Measurements from ENCODE around the gene HOXD11. TPM values are rescaled to one million over a fixed set of nuclear protein-coding genes. Genes with fewer than 3 reads are reported as not detected.

Gene HOXD11
- total and polyA plus RNA-seq, 2 experiments from 2014 or later, result 28.4 to 30.0 TPM

DNA sequence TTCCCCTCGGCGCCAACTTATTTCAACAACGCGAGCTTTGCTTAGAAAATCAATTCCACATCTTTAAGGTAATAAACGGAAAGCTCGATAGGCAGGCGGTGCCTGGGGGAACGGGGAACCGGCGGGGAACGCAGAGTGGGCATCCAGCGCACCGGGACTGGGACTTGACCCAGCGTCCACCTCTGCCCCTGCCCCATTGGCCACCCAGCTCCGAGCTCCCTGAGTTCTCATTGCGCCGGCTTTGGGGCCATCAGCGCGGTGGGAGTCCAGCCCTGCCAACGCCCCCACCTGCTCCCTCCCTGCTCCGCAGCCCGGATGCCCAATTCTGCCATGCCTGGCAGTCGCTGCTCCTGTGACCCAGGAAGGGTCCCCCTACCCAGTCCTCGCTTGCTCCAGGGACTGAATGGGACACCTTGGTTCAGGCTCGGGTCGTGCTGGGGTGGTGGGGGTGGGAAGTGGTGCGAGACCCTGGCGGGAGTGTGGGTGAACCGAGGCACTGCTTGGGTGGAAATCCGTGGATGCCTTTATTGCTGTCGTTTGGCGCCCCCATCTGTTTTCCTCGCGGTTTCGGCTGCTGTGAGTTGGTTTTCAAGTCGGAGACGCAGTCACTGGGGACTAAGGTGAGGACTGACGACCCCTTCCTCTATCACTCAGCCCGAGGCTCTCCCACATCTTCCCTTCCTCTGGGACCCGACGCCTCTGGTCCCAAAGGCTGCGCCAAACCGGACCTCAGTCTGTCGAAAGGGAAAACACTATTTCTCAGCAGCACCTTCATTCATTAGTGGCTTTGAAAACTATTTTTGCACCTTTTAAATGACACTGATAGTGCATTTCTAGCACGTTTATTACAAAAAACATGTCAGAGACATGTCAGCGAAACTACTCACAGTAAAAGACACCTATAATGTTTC, 21.0 kb upstream of the HOXD11 start:
- no peaks in the 10 kb centered on the region for H3K9me2 ChIP-seq (ENCODE audit: insufficient read depth)
- H3K36me3 ChIP-seq (ENCODE audit: low read depth), result no peaks in the 10 kb centered on the region
- no peaks in the 10 kb centered on the region for H3K4me1 ChIP-seq (ENCODE audit: insufficient read depth)
- H3K27ac ChIP-seq, result no peak overlapping the region
- H3F3A ChIP-seq (ENCODE audit: insufficient read depth), result no peaks in the 10 kb centered on the region
- no peak overlapping the region for H2AFZ ChIP-seq
- in situ Hi-C loops (cut with MboI), result no loop called here
- H3K4me3 ChIP-seq, result peak overlapping the region; percentile 46; the same call in 1 of the 2 replicates
- H3K9me3 ChIP-seq (ENCODE audit: low read depth), result no peaks in the 10 kb centered on the region
- peak; percentile 66 for DNase-seq
- no peak overlapping the region for H3K9ac ChIP-seq
- no peaks in the 10 kb centered on the region for H4K20me1 ChIP-seq (ENCODE audit: insufficient read depth)
- H3K79me2 ChIP-seq (ENCODE audit: insufficient read depth), result no peaks in the 10 kb centered on the region
- TF ChIP-seq EZH2phosphoT487 (IDR thresholded peaks at IDR 0.05; ENCODE audit: insufficient read depth, low read depth) (no peak), EZH2 (IDR thresholded peaks at IDR 0.05; ENCODE audit: insufficient read depth, poor library complexity, severe bottlenecking) (no peak)
- peaks cover 73% of the 10 kb centered on the region for H3K27me3 ChIP-seq (replicated peaks; ENCODE audit: insufficient read depth)
- H3K4me2 ChIP-seq (ENCODE audit: unreplicated experiment), result no peak overlapping the region
- WGBS, 2 experiments (ENCODE audit: low coverage in 1 of 2, low lambda C conversion rate in 2 of 2, missing lambda C conversion rate in 2 of 2), result 12 to 14% methylated on average over 45 to 46 of the region's 46 CpGs

DNA sequence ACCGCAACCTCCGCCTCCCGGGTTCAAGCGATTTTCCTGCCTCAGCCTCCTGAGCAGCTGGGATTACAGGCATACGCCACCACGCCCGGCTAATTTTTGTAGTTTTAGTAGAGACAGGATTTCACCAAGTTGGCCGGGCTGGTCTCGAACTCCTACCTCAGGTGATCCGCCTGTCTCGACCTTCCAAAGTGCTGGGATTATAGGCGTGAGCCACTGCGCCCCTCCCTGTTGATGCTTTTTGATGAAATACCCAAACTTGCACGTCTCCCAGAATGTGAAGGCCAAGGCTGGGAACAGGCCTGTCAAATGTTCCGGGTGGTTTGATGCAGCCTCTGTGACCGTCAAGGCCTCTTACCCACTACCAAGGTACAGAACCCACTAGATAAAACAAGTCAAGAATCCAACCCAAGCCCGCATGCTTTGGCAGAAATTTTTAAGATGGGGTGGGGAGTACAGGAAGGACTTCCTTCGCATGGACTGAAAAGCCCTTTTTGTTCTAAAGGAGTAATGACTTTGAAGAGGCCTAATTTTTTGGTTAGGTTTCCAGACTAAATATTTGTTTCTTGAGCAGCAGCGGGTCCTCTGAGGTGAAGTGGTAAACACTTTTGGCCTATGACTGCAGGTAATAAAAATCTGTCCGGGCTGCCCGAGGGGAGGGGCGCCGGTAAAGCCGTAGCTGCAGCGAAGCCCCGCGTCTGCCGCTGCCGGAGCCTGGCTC, 19.6 kb upstream of the HOXD11 start:
- H3K79me2 ChIP-seq (ENCODE audit: insufficient read depth), result no peaks in the 10 kb centered on the region
- 79 to 86% methylated on average over 28 to 29 of the region's 29 CpGs for WGBS, 2 experiments (ENCODE audit: low coverage in 1 of 2, low lambda C conversion rate in 2 of 2, missing lambda C conversion rate in 2 of 2)
- H3K4me1 ChIP-seq (ENCODE audit: insufficient read depth), result no peaks in the 10 kb centered on the region
- no peaks in the 10 kb centered on the region for H4K20me1 ChIP-seq (ENCODE audit: insufficient read depth)
- in situ Hi-C loops (cut with MboI), result no loop called here
- H3K27ac ChIP-seq, result no peak overlapping the region
- H3F3A ChIP-seq (ENCODE audit: insufficient read depth), result no peaks in the 10 kb centered on the region
- H3K9me3 ChIP-seq (ENCODE audit: low read depth), result no peaks in the 10 kb centered on the region
- peak overlapping the region; percentile 64 for H2AFZ ChIP-seq
- no peak for TF ChIP-seq EZH2phosphoT487 (IDR thresholded peaks at IDR 0.05; ENCODE audit: insufficient read depth, low read depth)
- H3K4me3 ChIP-seq, result no peak overlapping the region; the same call in 1 of the 2 replicates
- H3K4me2 ChIP-seq (ENCODE audit: unreplicated experiment), result peak overlapping the region; percentile 66
- peaks cover 59% of the 10 kb centered on the region for H3K27me3 ChIP-seq (replicated peaks; ENCODE audit: insufficient read depth)
- no peaks in the 10 kb centered on the region for H3K36me3 ChIP-seq (ENCODE audit: low read depth)
- no peak overlapping the region for H3K9ac ChIP-seq
- H3K9me2 ChIP-seq (ENCODE audit: insufficient read depth), result no peaks in the 10 kb centered on the region
- no peak for DNase-seq

DNA sequence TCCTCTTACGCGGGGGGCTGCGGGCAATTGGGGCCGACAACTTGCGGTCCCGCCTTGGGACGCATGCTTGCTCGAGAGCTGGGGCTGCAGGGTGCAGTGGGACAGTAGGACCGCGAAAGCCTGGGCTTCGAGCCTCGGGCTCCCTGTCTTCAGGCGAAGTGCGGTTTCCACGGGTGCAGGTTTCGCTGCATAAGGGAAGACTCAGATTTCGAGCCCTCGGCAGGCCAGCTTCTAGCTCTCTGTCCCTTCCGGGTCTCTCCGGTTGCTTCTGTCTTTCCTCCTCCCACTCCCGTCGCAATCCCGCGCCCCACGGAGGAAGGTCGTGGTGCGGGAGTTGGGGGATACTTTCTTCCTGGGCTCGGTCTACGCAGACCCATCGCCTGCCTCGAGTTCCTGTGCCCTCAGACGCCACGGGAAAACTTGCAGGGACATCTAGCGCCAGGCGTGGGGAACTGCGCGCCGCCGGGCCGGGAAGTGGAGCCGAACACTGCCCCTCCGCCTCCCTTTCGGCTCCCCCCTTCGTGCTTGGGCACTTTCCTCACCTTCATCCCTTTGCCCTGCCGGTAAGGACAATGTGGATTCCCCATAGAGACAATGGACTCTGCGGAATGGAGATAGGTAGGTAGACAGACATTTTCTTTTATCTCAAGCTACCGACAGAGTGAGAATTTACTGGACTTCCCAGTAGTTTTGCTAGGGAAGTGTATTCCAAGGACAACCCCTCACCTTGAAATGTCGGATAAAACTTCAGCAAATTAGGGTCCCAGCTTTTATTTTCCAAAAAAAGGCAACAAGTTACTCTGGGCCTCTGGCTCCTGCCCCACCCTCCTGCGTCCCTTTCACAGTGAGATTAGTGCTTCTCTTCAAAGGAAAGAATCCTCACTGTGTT, 18.8 kb upstream of the HOXD11 start:
- Histone ChIP-seq H3K4me2 (ENCODE audit: unreplicated experiment) (peak overlapping the region; percentile 66), H3K9ac (no peak overlapping the region), H3K27ac (no peak overlapping the region), H3K4me1 (ENCODE audit: insufficient read depth) (peaks cover under 1% of the 10 kb centered on the region; the same call in 1 of the 2 replicates), H3K9me3 (ENCODE audit: low read depth) (no peaks in the 10 kb centered on the region), H3K9me2 (ENCODE audit: insufficient read depth) (no peaks in the 10 kb centered on the region), H3F3A (ENCODE audit: insufficient read depth) (0 out of 2 replicates have a peak, but pooled peaks cover under 1% of the 10 kb centered on the region), H4K20me1 (ENCODE audit: insufficient read depth) (no peaks in the 10 kb centered on the region), H3K36me3 (ENCODE audit: low read depth) (no peaks in the 10 kb centered on the region), H3K79me2 (ENCODE audit: insufficient read depth) (no peaks in the 10 kb centered on the region), H3K27me3 (replicated peaks; ENCODE audit: insufficient read depth) (peaks cover 51% of the 10 kb centered on the region), H2AFZ (peak overlapping the region; percentile 64), H3K4me3 (peak overlapping the region; percentile 63)
- in situ Hi-C loops (cut with MboI), result no loop called here
- 21 to 25% methylated on average over 41 to 49 of the region's 49 CpGs for WGBS, 2 experiments (ENCODE audit: low coverage in 1 of 2, low lambda C conversion rate in 2 of 2, missing lambda C conversion rate in 2 of 2)
- TF ChIP-seq EZH2 (IDR thresholded peaks at IDR 0.05; ENCODE audit: insufficient read depth, poor library complexity, severe bottlenecking) (peak; percentile 44), EZH2phosphoT487 (IDR thresholded peaks at IDR 0.05; ENCODE audit: insufficient read depth, low read depth) (peak; percentile 27; the same call in 1 of the 2 replicates)
- DNase-seq, result peak; percentile 85

All from GM23248 (cell line).